ENCODE measurements around the gene SRP19.
"Not testable (repeated sequence)": the region's sequence is repeated elsewhere in the genome, so short reads cannot be mapped to it uniquely, and the experiment has no call there.

The SRP19 gene

GRCh38 chr5:112854651-112855050 is 6.4 kb upstream of the SRP19 start:
- no peak overlapping the region for H3K4me3 ChIP-seq (ENCODE audit: low read depth, low read length)
- DNase-seq (ENCODE audit: low read depth): no peak
- no peak for TF ChIP-seq CTCF (conservative IDR thresholded peaks at IDR 0.05; ENCODE audit: low read depth, low read length)

- no peak for DNase-seq (ENCODE audit: low read depth)
- TF ChIP-seq CTCF (conservative IDR thresholded peaks at IDR 0.05; ENCODE audit: low read depth, low read length): no peak
- H3K4me3 ChIP-seq (ENCODE audit: low read depth, low read length): no peak overlapping the region
Observed at GRCh38 chr5:112857866-112858265, 3.2 kb upstream of the SRP19 start.

- H3K4me3 ChIP-seq (ENCODE audit: low read depth, low read length): peak overlapping the region; percentile 94
- DNase-seq (ENCODE audit: low read depth): not testable (repeated sequence)
Observed at GRCh38 chr5:112860571-112860928, 537 bp upstream of the SRP19 start.

- no peak for TF ChIP-seq CTCF (conservative IDR thresholded peaks at IDR 0.05; ENCODE audit: low read depth, low read length)
- H3K4me3 ChIP-seq (ENCODE audit: low read depth, low read length): peak overlapping the region; percentile 94
- no peak for DNase-seq (ENCODE audit: low read depth)
Observed at GRCh38 chr5:112861638-112861985, 525 bp downstream of the SRP19 start.

- H3K4me3 ChIP-seq (ENCODE audit: low read depth, low read length): peak overlapping the region; percentile 94
- DNase-seq (ENCODE audit: low read depth): no peak
- no peak for TF ChIP-seq CTCF (conservative IDR thresholded peaks at IDR 0.05; ENCODE audit: low read depth, low read length)
Observed at GRCh38 chr5:112862085-112862484, 998 bp downstream of the SRP19 start.

GRCh38 chr5:112863549-112863948 is 2.5 kb downstream of the SRP19 start:
- TF ChIP-seq CTCF (conservative IDR thresholded peaks at IDR 0.05; ENCODE audit: low read depth, low read length): no peak
- no peak for DNase-seq (ENCODE audit: low read depth)
- H3K4me3 ChIP-seq (ENCODE audit: low read depth, low read length): no peak overlapping the region

GRCh38 chr5:112865128-112865527 is 4.0 kb downstream of the SRP19 start:
- no peak for TF ChIP-seq CTCF (conservative IDR thresholded peaks at IDR 0.05; ENCODE audit: low read depth, low read length)
- H3K4me3 ChIP-seq (ENCODE audit: low read depth, low read length): no peak overlapping the region
- peak; percentile 55 for DNase-seq (ENCODE audit: low read depth)

GRCh38 chr5:112866739-112867138 is 5.7 kb downstream of the SRP19 start:
- no peak for DNase-seq (ENCODE audit: low read depth)
- H3K4me3 ChIP-seq (ENCODE audit: low read depth, low read length): no peak overlapping the region
- TF ChIP-seq CTCF (conservative IDR thresholded peaks at IDR 0.05; ENCODE audit: low read depth, low read length): no peak

Data from choroid plexus epithelial cell (primary cell).